ENCODE data around the gene KCND1.

The KCND1 gene

DNA sequence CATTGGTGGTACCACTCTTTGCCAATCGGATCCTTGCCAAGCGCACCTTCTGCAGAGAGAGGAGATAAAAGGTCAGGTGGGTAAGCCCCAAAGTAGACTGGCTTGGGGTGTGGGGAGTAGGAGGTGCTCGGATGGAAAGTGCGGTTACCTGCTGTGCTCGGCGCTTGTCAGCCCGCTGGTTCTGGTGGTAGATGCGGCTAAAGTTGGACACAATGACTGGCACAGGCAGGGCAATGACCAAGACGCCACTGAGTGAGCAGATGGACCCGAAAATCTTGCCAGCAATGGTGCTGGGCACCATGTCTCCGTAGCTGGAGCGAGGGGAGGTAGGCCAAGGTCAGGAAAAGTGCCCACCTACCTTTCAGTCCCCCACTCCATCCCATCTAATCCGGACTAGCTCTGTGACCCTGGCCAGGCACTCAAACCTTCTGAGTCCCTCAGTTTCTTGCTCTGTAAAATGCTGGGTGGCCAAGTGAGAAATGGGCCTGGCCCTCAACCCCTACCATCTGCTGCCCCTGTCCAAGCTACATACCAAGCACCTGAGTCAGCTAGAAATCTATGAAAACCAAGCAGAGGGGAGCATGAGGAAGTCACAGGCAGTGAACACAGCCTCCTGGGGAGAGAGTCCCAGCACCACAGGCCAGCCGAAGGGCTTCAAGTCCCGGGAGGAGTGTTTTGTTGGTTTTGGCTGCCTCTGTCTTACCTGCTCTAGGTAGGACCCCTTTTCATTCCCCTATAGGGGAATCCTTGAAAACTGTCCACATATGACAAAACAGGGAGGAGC is 4.7 kb downstream of the KCND1 start:
- H3K27ac ChIP-seq, result peak overlapping the region in 1 of 2 donors; percentile 41
- H3K4me3 ChIP-seq, result no peak overlapping the region
- TF ChIP-seq, protein P1, sequence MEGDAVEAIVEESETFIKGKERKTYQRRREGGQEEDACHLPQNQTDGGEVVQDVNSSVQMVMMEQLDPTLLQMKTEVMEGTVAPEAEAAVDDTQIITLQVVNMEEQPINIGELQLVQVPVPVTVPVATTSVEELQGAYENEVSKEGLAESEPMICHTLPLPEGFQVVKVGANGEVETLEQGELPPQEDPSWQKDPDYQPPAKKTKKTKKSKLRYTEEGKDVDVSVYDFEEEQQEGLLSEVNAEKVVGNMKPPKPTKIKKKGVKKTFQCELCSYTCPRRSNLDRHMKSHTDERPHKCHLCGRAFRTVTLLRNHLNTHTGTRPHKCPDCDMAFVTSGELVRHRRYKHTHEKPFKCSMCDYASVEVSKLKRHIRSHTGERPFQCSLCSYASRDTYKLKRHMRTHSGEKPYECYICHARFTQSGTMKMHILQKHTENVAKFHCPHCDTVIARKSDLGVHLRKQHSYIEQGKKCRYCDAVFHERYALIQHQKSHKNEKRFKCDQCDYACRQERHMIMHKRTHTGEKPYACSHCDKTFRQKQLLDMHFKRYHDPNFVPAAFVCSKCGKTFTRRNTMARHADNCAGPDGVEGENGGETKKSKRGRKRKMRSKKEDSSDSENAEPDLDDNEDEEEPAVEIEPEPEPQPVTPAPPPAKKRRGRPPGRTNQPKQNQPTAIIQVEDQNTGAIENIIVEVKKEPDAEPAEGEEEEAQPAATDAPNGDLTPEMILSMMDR (IDR thresholded peaks at IDR 0.05), result no peak
- no peak for DNase-seq (ENCODE audit: low spot score)

DNA sequence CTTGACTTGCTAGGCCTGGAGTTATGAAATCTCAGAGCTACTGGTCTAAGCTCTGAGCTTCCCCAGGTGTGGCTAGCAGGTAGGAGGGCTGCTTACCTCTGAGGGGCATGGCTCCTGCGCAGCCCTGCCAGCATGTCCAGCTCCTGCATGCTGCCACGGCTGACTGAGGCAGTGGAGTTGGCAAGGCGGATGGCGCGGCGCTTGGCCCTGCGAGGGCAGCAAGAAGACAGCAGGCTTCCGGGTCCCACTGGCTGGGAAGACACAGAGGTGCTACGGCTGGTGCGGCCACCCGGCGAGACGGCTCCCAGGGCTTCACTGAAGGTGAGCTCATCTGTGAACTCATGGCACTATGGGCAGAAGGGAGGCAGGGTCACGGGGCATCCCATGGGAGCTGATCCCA is 5.7 kb downstream of the KCND1 start:
- TF ChIP-seq, protein P1 (IDR thresholded peaks at IDR 0.05), result no peak
- DNase-seq (ENCODE audit: low spot score), result no peak
- no peak overlapping the region for H3K4me3 ChIP-seq
- H3K27ac ChIP-seq, result no peak overlapping the region

DNA sequence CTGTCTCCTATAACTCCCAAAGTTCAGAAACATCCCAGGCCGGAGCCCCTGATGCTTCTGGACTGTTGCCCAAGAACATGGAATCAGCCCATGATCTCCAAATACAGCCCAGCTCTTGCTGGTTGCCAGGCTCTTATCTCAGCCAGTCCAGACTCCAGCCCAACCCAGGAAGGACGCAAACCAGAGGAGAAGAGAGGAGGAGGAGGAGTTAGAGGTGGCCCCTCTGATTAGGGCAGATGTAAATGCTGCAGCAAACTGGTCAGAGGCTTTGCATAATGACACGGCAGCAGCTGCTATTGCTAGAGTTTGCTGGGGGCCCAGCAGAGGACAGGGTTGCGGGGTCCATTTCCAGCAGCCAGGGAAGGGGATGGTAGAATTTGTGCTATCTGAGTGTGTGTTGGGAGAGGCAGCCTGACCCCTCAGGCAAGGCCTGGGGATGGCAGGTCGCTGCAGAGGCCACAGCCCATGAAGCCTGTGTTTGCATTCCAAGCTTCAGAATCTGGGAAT is 10.0 kb downstream of the KCND1 start:
- TF ChIP-seq, protein P1 (IDR thresholded peaks at IDR 0.05), result no peak
- no peak overlapping the region for H3K4me3 ChIP-seq
- DNase-seq (ENCODE audit: low spot score), result peak; percentile 71
- peak overlapping the region in 1 of 2 donors; percentile 84 for H3K27ac ChIP-seq

DNA sequence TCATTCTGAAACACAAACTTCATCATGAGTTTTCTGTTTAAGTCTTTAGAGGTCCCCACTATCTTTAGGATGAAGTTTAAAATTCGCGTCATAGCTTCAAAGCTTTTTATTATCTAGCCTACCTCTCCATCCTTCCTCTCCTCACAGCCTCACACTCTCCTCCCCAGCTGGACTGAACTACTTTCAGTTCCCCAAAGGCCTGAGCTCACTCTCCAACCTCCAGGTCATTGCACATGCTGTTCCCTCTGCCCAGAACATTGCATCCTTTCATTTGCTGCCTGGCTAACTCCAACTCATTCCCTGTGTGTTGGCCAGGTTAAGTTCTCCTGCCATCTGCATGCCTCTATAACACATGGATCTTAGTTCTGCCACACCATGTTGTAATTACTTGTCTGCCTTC is 11.4 kb downstream of the KCND1 start:
- no peak for DNase-seq (ENCODE audit: low spot score)
- Histone ChIP-seq H3K4me3 (no peak overlapping the region), H3K27ac (peak overlapping the region in 1 of 2 donors; percentile 84)
- TF ChIP-seq, protein P1 (IDR thresholded peaks at IDR 0.05), result no peak

DNA sequence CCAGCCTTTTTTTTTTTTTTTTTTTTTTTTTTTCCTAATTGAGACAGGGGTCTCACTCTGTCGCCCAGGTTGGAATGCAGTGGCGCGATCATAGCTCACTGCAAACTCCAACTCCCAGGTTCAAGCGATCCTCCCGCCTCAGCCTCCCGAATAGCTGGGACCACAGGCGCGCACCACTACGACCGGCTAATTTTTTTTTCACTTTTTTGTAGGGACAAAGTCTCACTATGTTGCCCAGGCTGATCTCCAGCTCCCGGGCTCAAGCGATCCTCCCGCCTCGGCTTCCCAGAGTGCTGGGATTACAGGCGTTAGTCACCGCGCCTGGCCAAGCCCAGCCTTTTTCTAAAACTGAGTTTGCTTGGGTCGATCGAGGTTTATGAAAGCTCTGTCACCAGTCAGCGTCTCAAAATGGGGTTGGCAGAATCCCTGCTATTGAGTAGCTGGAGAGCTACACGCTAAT is 13.0 kb downstream of the KCND1 start:
- peak; percentile 80 for DNase-seq (ENCODE audit: low spot score)

DNA sequence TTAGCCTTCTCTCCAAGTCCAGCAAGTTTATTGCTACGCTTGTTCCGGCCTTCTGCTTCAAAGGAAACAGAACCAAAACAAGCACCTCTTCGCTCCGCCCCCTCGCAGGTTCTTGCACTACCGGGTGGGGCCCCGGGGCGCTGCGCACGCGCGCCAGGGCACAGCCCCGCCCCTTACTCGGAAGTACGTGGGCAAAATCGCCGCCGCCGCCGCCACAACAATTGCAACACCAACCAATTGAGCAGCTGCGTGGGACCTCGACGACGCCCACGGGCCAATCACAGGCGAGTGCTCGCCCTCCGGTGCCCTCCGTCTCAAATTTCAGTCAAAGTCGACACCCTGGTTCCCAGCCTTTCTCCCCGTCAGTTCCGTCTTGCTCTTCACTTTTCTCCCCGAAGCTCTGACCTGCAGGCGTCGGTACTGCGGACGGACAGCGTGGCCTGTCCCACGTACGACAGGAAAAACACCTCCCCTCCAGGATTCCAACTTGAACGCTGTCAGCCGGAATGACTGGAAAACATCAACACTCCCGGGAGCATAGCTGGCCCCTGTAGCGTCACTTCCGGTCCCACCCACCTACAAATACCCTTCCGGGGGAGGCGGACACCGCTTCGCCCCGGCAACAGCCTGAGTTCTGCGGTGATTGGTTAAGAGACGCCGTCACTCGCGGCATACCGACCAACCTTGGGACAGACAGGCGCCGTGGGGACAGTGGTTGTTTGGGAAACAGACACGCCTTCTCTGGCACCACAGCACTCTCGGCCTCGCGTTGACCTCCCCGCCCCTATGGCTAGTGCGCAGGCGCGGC is 13.6 kb downstream of the KCND1 start:
- Histone ChIP-seq H3K4me3 (peak overlapping the region; percentile 84), H3K27ac (peak overlapping the region; percentile 84 to 95)
- TF ChIP-seq, protein P1 (IDR thresholded peaks at IDR 0.05), result no peak
- DNase-seq (ENCODE audit: low spot score), result peak; percentile 96

More for the DNA sequence above, 13.0 kb downstream of the KCND1 start:
- peak overlapping the region; percentile 60 for H3K4me3 ChIP-seq
- TF ChIP-seq, protein P1 (IDR thresholded peaks at IDR 0.05), result no peak
- peak overlapping the region; percentile 84 for H3K27ac ChIP-seq
